Mesenteric fat pad (tissue), 1 donor: ENCODE results near the gene JMJD6. TPM values are rescaled to one million over a fixed set of nuclear protein-coding genes. Genes with fewer than 3 reads are reported as not detected.
A peak's percentile ranks its signal among the peaks of the same experiment; 100 is the strongest.

Experiments
- DNase-seq: peaks from one replicate; pipeline ENCODE4 v3.0.0-alpha.2; 2020; ENCODE audit warnings: low spot score
- total RNA-seq: library from RNA; stranded (reverse); fragmentation: NEBNext Ultra II Directional; extraction: Animal tissue kit (Norgen Biotek cat#: 25700); gene quantifications from one replicate; pipeline ENCODE4 v1.2.1, GENCODE V29; 2021
- donor health status: DM: yes; HTN: yes; CAD: no.

The JMJD6 gene
- total RNA-seq, 1 donor from 2014 or later, result 55.3 TPM

GRCh38 chr17:76683011-76683755 is 43.2 kb downstream of the JMJD6 start:
- no peak for DNase-seq

GRCh38 chr17:76682296-76682695 is 44.1 kb downstream of the JMJD6 start:
- DNase-seq, result no peak

- no peak for DNase-seq
Measured at GRCh38 chr17:76681222-76682137, 44.9 kb downstream of the JMJD6 start.

- no peak for DNase-seq
Measured at GRCh38 chr17:76679239-76679638, 47.2 kb downstream of the JMJD6 start.

- no peak for DNase-seq
Measured at GRCh38 chr17:76678330-76678729, 48.1 kb downstream of the JMJD6 start.

- no peak for DNase-seq
Measured at GRCh38 chr17:76677406-76677805, 49.0 kb downstream of the JMJD6 start.

- no peak for DNase-seq
Measured at GRCh38 chr17:76676629-76677028, 49.8 kb downstream of the JMJD6 start.

- DNase-seq, result no peak
Measured at GRCh38 chr17:76675648-76676047, 50.8 kb downstream of the JMJD6 start.

GRCh38 chr17:76674600-76674999 is 51.8 kb downstream of the JMJD6 start:
- DNase-seq, result no peak

GRCh38 chr17:76673729-76674128 is 52.7 kb downstream of the JMJD6 start:
- no peak for DNase-seq

GRCh38 chr17:76672892-76673291 is 53.5 kb downstream of the JMJD6 start:
- no peak for DNase-seq

GRCh38 chr17:76672270-76672851 is 54.0 kb downstream of the JMJD6 start:
- DNase-seq, result no peak

GRCh38 chr17:76671912-76672262 is 54.5 kb downstream of the JMJD6 start:
- no peak for DNase-seq

GRCh38 chr17:76671123-76671911 is 55.1 kb downstream of the JMJD6 start:
- DNase-seq, result peak; percentile 99

GRCh38 chr17:76670718-76671122 is 55.7 kb downstream of the JMJD6 start:
- no peak for DNase-seq

GRCh38 chr17:76670020-76670717 is 56.2 kb downstream of the JMJD6 start:
- no peak for DNase-seq
